ENCODE results near the gene SRRM5.
A peak's percentile ranks its signal among the peaks of the same experiment; 100 is the strongest.
"Not testable (repeated sequence)": the region's sequence is repeated elsewhere in the genome, so short reads cannot be mapped to it uniquely, and the experiment has no call there.

The SRRM5 gene

DNA sequence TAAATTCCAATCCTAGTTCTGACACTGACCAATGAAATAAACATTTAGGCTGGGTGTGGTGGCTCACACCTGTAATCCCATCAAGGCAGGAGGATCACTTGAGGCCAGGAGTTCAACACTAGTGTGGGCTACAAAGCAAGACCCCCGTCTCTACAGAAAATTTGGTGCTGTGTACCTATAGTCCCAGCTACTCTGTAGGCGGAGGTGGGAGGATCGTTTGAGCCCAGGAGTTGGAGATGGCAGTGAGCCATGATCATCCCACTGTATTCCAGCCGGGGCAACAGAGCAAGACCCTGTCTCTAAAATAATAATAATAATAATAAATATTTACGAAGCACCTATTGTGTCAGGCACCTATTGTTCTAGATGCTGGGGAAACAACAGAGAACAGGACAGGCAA lies 22.6 kb upstream of the SRRM5 start:
- no peak for DNase-seq (ENCODE audit: low read depth)
- no peak overlapping the region for H3K4me3 ChIP-seq (ENCODE audit: low read depth, low read length)

- no peak overlapping the region for H3K4me3 ChIP-seq (ENCODE audit: low read depth, low read length)
- DNase-seq (ENCODE audit: low read depth) = no peak
Observed at GRCh38 chr19:43589678-43590077, 22.2 kb upstream of the SRRM5 start.

DNA sequence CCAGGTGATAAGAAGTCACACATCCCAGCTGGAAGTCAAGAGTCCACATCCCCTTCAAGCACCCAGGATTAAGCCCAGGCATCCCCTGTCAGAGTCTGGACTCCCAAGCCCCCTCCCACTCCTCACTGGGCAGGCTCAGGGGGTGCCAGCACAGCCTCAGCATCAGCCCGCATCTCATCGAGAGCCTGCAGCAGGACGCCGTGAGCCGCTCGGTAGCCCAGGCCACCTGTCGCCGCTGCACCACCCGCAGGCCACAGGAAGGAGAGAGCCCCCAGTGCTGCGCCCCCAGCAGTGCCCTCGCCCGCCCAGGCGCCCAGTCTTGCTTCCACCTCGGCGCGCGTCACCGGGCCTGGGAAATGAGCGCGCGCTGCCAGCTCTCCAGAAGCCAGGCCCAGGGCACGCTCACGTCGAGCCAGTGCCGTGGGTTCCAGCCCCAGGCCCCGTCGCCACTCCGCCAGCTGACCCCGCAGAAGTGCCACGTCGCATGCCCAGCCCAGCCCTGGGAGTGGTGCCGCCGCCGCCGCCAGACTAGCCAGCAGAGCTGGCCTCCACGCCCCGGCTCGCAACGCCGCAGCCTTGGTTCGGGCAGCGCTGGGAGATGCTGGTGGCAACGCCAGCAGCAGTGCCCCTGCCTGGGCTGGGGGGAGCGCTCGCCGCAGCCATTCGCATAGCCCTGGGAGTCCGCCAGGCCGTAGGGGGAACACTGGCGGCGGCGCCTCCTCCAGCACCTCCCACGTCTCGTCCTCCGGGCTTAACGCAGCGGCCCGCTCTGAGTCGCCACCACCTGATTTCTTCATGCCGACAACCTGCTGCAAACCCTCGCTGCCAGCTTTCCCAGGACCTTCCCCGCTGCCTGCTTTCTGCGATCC lies 19.8 kb upstream of the SRRM5 start:
- no peak for DNase-seq (ENCODE audit: low read depth)
- H3K4me3 ChIP-seq (ENCODE audit: low read depth, low read length) = no peak overlapping the region

- H3K4me3 ChIP-seq (ENCODE audit: low read depth, low read length) = no peak overlapping the region
- DNase-seq (ENCODE audit: low read depth) = no peak
Observed at GRCh38 chr19:43592800-43593350, 19.0 kb upstream of the SRRM5 start.

- peak overlapping the region; percentile 77 for H3K4me3 ChIP-seq (ENCODE audit: low read depth, low read length)
- no peak for DNase-seq (ENCODE audit: low read depth)
Observed at GRCh38 chr19:43594081-43594697, 17.7 kb upstream of the SRRM5 start.

DNA sequence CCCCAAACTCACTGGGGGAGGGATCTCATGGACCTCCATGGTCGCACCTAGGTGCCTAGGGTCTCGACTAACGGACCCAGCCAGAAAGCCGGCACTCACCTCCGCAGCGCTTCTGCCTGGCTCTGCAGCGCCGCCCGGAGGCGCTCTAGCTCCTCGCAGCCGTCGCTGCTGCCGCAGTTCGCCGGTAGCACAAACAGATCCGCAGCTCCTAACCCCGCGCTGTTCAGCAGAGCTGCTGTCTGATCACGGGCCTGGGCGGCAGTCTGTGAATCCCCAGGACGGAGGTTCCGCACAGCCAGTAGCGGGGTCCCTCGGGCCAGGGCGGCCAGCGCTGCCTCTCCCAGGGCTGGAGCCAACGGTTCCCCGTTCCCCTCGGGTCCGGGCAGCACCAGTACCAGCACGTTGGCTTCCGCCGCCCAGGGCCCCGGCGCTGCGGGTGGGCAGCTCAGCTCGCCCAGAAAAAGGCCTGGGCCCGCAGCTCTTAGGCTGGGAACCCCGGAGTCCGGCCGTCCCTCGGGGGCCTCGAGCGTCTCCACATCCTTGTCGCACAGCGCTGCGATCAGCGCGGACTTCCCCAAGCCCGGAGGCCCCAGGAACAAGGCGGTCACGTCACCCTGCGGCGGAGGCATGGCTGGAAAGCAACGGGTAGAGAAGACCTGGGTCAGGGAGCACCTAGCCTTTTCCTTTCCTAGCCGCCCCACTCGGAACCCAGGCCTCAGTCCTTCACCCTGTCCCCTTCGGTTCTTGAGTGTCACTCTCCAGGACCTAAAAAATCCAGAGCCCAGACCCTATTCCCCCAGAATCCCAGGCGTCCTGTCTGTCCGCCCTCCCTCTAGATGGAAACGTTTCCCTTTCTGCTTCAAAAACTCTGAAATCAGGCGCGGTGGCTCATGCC lies 16.9 kb upstream of the SRRM5 start:
- H3K4me3 ChIP-seq (ENCODE audit: low read depth, low read length) = peak overlapping the region; percentile 77
- DNase-seq (ENCODE audit: low read depth) = no peak

DNA sequence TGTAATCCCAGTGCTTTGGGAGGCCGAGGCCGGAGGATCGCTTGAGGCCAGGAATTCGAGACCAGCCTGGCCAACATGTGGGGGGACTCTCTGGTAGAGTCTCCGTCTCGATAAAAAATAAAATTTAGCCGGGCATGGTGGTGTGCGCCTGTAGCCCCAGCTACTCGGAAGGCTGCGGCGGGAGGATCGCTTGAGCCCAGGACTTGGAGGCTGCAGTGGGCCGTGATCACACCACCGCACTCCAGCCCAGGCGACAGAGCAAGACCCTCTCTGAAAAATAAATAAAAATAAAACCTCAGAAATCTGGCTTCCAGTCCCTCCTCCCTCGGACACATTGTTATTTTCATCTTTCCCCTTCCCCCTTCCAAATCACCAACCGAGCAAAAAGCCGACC lies 16.3 kb upstream of the SRRM5 start:
- DNase-seq (ENCODE audit: low read depth) = no peak
- H3K4me3 ChIP-seq (ENCODE audit: low read depth, low read length) = peak overlapping the region; percentile 77

- H3K4me3 ChIP-seq (ENCODE audit: low read depth, low read length) = peak within 1 kb of the TSS; percentile 77
- DNase-seq (ENCODE audit: low read depth) = peak; percentile 95
Observed at GRCh38 chr19:43595999-43596841, 15.7 kb upstream of the SRRM5 start, which contains the start of the genes IRGQ and ZNF576. IRGQ (minus strand) TSS chr19:43596134; CDS start chr19:43595338, 796 bp downstream. ZNF576 (plus strand) TSS chr19:43596595; CDS start chr19:43597109, 514 bp downstream.

- DNase-seq (ENCODE audit: low read depth) = no peak
Observed at GRCh38 chr19:43596842-43597461, 14.9 kb upstream of the SRRM5 start.

DNA sequence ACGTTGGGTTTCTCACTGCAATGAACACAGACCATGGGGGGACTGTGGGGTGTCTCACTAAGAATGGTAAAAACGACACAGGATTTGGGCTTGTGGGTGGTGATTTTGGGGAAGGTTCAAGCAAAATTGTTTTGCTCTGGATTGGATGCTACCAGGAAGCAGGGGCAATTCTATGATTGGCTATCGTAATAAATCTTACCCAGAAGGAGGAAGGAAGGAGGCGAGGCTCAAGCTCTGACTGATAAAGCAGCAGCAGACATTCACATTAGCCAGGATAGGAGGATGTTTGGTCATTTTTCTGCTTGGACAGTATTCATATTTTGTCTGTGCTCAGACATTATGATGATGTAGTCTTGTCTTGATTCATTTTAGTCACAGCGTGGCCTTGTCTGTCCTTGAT lies 14.0 kb upstream of the SRRM5 start:
- peak overlapping the region; percentile 65 for H3K4me3 ChIP-seq (ENCODE audit: low read depth, low read length)
- DNase-seq (ENCODE audit: low read depth) = no peak

More at GRCh38 chr19:43596842-43597461, 14.9 kb upstream of the SRRM5 start:
- peak overlapping the region; percentile 65 for H3K4me3 ChIP-seq (ENCODE audit: low read depth, low read length)

GRCh38 chr19:43598445-43599240 lies 13.2 kb upstream of the SRRM5 start:
- DNase-seq (ENCODE audit: low read depth) = no peak
- H3K4me3 ChIP-seq (ENCODE audit: low read depth, low read length) = no peak overlapping the region

DNA sequence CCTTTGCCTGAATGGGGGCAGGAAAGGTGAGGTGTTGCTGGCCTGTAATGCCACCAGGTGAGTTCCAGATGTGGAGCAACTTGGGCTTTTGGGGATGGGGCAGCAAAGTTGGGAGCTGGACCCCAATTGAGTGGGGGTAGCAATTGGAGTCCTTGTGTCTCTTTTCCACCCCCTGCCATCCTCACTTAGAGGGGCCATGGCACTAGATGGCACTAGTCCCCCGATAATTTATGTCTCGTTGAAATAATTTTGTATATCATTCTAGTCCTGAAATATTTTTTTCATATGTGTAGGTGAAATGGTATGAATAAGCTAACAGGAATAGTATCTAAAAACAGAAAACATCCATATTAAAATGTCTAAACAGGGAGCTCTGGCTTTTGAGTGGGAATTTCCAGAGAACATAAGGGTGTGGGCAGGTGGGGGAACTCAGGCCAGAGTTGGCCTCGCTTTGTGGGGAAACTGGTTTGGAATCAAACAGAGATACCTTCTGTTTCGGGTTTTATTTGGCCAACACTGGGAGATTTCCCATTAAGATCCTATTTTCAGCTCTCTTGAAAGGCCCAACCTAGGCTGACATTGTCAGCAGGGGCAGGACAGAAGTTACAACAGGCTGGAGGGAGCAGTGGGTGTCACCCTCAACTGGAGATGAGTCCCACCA lies 12.1 kb upstream of the SRRM5 start:
- H3K4me3 ChIP-seq (ENCODE audit: low read depth, low read length) = no peak overlapping the region
- no peak for DNase-seq (ENCODE audit: low read depth)

DNA sequence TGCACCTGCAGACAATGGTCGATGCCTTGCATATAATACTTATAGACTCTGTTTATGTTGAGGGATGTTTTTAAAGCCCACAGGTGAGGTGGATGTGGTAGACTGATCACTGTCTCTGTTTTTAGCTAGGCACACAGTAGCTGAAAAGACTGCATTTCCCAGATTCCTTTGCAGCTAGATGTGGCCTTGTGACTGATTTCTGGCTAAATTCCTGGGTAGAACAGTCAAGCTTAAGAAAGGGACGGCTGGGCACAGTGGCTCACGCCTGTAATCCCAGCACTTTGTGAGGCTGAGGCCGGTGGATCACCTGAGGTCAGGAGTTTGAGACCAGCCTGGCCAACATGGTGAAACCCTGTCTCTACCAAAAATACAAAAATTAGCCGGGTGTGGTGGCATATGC lies 11.6 kb upstream of the SRRM5 start:
- not testable (repeated sequence) for DNase-seq (ENCODE audit: low read depth); H3K4me3 ChIP-seq (ENCODE audit: low read depth, low read length)

DNA sequence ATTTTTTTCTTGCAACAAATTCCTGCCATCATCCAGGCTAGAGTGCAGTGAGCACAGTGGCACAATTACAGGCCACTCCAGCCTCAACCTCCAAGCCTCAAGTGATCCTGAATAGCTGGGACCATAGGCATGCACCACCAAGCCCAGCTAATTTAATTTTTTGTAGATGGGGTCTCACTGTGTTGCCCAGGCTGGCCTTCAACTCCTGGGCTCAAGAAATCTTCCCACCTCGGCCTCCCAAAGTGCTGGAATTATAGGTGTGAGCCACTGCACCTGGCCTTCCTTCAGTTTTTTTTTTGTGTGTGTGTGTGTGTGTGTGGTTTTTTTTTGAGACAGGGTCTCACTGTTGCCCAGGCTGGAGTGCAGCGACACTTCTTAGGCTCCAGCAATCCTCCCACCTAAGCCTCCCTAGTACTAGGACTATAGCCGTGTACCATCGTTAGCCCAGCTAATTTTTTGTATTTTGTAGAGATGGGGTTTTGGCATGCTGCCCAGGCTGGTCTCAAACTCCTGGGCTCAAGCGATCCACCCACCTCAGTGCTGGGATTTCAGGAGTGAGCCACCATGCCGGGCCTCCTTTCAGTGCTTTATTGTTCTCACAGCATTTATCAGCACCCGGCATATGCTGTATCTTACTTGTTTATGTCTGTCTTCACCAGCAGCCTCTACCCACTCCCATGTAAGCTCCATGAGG lies 5.9 kb upstream of the SRRM5 start:
- no peak for DNase-seq (ENCODE audit: low read depth)
- no peak overlapping the region for H3K4me3 ChIP-seq (ENCODE audit: low read depth, low read length)

GRCh38 chr19:43606569-43607229 lies 5.2 kb upstream of the SRRM5 start:
- H3K4me3 ChIP-seq (ENCODE audit: low read depth, low read length) = no peak overlapping the region
- DNase-seq (ENCODE audit: low read depth) = no peak
